Erythroblast (primary cell): ENCODE measurements around the gene SRBD1.
A peak's percentile ranks its signal among the peaks of the same experiment; 100 is the strongest.

Experiments
- DNase-seq, 2 experiments: peaks; one replicate each; lab custom pipeline; 2025; lab: John Stamatoyannopoulos, UW
- GATA1 ChIP-seq: IDR thresholded peaks from 2 replicates; pipeline ENCODE4 v1.6.1; 2011; ENCODE audit warnings: low read depth, mild to moderate bottlenecking, control low read depth, low read length, moderate library complexity
- POLR2A ChIP-seq: IDR thresholded peaks from 2 replicates; pipeline ENCODE4 v1.6.1; 2011; ENCODE audit warnings: mild to moderate bottlenecking, low read length

SRBD1 gene

DNA sequence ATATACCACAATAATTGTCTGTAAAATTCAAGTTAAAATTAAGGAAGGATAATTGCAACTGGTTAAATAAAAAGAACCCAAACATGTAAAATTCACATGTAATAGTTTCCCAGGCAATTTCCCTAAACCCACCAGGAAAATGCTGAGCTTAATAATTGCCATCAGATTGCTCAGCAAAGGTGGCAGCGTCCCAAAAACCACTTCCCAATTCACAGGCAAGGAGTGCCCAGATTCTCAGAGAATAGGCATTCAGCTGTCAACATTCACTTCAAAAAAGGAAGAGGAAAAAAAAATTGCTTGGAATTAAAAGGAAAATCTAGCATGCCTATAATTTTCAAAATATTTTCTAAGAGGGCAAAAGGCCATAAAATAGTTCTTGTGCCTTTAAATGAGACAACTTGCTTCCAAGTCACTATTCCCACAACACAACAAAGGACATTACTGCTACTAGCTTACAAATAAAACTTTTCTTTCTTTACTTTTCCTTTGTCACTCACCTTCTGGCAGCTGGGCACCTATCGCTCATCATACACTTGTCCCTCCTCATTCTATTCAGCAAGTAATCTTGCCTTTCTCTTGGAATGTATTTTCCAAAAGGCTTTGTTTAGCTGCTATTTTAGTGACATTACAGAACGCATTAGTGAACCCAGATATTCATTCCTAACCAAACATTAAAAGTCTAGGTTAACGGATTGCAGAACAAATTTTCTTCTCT is 15.2 kb downstream of the SRBD1 start:
- TF ChIP-seq GATA1 (no peak), POLR2A (no peak)
- DNase-seq, result no peak

DNA sequence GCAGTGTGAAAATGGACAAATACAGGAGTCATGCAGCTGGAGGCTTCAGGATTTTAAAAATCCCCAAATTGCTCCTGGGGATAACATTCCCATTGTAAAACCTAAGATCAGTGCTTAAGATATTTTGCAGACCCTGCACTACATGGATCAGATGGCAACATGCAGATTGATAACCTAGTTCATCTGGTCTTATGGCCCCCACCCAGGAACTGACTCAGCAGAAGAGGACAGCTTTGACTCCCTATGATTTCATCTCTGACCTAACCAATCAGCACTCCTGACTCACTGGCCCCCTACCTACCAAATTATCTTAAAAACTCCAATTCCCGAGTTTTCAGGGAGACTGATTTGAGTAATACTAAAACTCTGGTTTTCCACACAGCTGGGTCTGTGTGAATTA is 20.0 kb downstream of the SRBD1 start:
- peak in 1 of 2 experiments; percentile 21 for DNase-seq
- TF ChIP-seq POLR2A (no peak), GATA1 (no peak)

DNA sequence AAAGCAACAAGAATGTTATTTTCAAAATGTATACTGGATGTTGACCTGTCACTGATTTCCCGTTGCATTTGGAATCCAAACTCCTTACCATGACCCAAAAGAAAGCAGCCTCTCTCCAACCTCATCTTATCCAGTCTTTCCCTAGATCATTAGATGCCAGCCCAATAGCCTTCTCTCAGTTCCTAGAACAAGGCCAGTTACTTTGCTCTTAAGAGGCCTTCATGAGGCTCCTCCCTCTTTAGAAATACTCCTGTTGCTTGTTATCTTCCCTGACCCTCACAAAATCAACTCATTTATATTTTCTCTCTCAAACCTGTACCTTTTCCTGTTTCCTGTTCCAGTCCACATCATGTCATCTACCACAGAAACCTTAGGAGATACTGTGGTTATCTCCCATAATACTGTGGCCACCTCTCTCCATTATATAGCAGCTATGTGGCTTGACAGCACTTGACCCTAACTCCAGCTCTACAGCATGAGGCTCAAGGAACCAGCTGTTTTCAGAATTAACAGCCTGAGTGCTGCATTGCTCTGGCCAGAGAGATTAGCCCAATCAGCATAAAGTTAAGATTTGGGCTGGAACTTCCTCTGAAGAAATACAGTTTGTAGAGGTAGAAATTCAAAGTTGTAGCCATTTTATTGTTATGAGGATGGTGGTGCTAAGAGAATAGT is 22.8 kb downstream of the SRBD1 start:
- peak in 1 of 2 experiments; percentile 21 for DNase-seq
- TF ChIP-seq POLR2A (no peak), GATA1 (no peak)

DNA sequence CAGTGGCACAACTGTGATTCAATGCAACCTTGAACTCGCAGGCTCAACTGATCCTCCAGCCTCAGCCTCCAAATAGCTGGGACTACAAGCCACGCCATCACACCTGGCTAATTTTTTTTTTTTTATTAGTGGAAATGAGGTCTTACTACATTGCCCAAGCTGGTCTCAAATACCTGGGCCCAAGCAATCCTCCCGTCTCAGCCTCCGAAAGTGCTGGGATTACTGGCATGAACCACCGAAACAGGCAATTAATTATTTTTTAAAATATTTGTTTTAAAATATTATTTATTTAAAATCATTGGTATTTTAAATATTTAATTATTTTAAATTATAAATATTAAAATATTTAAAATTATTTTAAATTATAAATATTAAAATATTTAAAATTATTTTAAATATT is 24.5 kb downstream of the SRBD1 start:
- no peak for DNase-seq
- TF ChIP-seq GATA1 (no peak), POLR2A (no peak)

DNA sequence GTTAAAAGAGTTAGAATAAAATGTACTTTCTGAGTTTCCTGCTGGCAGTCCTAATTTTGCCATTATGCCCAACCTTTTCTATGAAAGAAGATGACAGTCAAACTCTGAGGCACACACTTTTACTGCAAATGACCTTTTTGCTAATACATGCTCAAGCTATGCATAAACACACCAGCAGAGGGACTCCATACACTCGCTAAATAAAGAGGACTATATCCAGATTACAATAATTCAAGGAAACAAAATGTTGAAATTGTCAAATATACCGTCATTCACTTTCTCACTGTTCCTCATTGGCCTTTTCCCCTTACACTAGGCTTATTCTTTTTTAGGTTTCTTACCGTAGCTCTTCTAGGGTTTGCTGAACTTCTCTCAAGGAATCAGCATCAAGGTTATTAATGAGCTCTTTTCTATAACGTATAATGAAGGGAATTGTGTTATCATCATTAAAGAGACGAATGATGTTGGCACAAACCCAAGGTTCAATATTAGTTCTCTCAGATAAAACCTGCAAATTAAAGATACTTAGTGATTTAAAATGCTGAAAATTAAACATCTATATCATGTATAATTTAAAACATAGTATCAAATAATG is 25.7 kb downstream of the SRBD1 start:
- peak; percentile 39 to 58 for DNase-seq
- TF ChIP-seq GATA1 (no peak), POLR2A (no peak)

DNA sequence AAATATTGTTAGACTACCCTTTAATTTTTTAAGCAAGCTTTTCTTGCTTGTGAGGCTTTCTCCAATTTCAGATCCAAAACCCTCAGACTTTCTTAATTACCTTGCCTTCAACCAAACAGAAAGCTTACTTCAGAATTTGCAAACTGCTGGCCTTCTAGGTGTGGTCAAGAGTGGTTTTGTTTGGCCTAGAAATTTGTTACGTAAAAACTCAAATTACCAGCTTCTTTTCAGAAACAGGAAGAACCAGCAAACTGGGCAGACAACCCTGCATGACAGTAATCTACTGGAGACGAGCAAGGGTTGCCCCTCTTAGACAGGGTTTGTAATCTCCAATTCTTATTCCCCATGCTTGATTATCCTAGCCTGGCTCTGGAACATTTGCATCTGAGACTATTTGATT is 27.1 kb downstream of the SRBD1 start:
- DNase-seq, result no peak
- TF ChIP-seq POLR2A (no peak), GATA1 (no peak)

DNA sequence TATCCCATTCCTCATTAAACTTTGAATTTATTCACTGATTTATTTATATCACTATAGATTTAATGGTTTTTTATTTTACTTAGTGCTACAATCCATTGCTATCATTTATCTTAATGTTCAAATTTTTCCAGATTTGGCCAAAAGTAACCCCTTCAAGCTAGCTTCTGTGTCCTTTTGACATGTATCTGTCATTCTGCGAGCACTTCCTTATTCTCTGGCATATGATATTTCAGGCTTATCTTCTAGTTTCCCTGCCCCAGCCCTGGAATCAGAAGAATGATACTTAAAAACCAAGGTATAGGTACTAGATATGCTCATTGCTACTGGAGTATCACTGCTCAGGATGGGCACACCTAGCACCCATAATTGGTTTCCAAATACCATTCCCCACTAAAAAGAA is 28.5 kb downstream of the SRBD1 start:
- no peak for DNase-seq
- TF ChIP-seq POLR2A (no peak), GATA1 (no peak)

DNA sequence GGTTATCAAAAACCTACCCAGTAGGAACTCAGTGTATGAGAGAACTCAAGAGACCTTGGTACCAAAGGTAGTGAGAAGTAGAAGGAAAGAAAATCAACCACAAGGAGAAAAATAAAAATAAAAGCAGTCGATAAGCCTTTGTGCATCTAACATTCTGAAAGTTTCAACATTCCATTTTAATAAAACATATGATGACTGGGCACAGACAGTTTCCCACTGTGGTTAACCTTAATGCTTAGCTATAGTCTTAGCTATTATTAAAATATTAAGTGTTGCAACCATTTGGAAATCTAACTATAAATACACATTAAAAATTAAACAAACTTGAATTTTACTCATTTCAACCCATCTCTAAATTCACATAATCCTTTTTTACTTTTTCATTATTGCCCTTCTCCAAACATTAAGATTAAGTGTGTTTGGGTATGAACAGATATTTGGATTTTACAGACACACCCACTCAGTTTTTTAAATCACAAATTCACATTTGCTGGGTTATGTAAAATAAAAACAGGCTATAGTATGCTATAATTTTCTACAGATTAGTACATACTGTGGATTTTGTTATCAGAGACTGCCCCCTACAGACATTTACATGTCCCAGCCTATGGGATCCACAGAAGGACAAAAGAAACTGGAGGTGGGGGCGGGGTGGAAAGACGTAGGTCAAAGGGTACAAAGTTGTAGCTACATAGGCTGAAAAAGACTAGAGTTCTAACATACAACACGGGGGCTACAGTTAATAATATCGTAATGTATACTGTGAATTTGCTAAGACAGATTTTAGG is 32.8 kb downstream of the SRBD1 start:
- TF ChIP-seq POLR2A, result no peak
- TF ChIP-seq GATA1, result no peak
- peak; percentile 48 to 56 for DNase-seq

DNA sequence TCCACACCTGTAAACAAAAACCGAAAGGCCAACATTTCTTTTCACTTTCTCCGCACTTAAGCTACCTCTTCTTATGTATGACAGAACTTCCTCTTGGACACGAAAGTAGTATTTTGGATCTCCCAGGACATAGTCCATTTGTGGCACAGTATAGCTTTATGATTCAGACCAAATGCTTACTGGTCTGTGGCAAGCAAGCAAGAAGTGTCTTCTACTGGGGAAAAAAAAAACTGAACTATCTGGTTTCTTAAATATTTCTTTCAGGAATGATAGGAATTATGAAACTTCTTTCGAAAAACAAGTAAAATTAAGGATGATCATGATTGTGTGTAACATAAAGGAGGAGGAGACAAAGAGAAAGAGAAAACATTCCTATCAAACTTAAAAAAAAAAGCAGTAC is 33.6 kb downstream of the SRBD1 start:
- DNase-seq, result no peak

DNA sequence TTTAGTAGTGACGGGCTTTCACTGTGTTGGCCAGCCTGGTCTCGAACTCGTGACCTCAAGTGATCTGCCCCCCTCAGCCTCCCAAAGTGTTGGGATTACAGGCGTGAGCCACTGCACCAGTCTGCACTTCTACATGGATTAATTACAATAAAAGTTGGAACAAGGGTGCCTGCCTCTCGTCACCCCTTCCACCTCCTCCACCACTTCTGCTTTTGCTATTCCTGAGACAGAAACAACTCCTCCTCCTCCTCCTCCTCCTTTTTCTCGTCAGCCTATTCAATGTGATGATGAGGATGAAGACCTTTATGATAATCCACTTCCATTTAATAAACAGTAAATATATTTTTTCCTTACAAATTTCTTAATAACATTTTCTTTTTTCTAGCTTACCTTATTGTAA is 35.2 kb downstream of the SRBD1 start:
- TF ChIP-seq GATA1, result no peak
- TF ChIP-seq POLR2A, result no peak
- DNase-seq, result no peak

More for the DNA sequence above, 33.6 kb downstream of the SRBD1 start:
- TF ChIP-seq POLR2A (no peak), GATA1 (no peak)

DNA sequence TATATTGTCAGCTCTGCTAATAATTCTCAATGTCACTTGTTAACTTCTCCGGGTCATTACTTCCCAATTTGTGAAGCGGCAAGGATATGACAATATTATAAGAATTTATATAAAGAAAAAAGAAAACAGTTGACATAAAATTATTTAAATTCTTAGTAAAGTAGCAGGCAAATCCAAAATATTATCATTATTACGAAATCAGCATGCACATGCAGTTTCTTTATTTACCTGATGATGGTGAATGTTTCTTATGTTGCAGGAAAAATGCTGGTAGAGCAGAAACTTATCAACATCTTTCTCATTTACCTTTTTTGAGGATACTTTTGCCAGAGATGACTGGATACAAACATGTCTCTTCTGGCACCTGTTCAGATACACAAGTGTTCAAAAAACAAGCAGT is 38.1 kb downstream of the SRBD1 start:
- no peak for TF ChIP-seq GATA1
- TF ChIP-seq POLR2A, result no peak
- no peak for DNase-seq

DNA sequence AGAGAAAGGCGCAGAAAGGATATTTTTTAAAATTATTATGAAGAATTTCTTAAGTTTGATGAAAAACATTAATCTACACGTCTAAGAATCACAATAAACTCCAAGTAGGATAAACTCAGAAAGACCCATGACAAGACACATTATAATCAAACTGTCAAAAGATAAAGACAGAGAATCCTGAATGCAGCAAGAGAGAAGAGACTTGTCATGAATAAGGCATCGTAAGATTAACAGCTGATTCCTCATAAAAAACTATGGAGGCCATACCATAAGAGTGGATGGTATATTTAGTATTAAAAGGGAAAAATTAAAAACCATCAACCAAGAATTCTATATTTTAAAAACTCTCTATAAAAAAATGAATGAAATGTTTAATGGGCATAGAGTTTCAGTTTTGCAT is 39.1 kb downstream of the SRBD1 start:
- no peak for DNase-seq
- no peak for TF ChIP-seq GATA1
- TF ChIP-seq POLR2A, result no peak

DNA sequence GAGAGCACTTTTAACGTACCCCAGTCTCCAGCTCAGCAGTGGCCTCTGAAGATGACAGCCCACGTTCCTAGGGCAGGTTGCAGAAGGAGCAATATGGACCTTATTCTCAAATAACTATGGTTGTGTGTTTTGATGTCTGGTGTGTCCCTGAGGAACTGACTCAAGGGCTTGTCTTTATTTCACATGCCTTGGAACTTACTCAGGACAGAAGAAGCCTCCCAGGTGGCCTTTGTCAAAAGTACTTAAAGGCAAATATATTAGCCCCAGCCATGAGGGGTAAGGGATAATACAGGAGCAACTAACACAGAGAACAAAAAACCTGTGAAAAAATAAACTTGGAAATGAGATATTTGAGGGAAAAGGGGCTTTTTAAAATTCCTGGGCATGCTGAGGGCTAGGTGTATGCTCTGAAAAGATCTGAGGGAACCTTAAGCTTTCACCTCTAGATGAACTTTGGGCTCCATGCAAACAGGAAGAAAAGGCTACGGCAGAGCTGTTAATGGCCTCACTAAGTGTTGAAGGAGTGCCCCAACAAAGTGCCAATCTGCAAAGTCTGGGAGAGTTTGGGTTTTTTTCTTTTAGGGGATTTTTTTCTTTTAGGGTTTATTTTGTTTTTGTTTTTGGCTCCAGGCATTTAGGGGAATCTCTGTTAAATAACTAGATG is 40.3 kb downstream of the SRBD1 start:
- no peak for DNase-seq
- TF ChIP-seq POLR2A (no peak), GATA1 (no peak)

DNA sequence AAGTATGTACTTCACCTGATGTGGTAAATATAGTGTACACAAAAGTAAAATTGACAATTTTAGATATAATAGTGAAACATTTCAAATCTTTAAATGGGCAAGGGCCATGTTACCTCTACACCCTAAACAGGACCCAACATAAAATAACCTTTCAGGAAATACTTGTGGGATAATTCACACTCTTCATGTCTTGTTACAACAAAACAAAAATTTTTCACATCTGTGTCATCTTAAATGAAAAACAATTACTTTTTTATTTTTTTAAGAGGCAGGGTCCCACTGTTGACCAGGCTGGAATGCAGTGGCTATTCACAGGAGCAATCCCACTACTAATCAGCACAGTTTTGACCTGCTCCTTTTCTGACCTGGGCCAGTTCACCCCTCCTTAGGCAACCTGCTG is 42.1 kb downstream of the SRBD1 start:
- no peak for DNase-seq
- TF ChIP-seq GATA1, result no peak
- no peak for TF ChIP-seq POLR2A
